Stimulated activated effector memory CD8-positive, alpha-beta T cell treated with anti-CD3 and anti-CD28 coated beads, Interleukin-12 subunit alpha, Interleukin-12 subunit beta, amount 100 ng/mL, for 72 hours (primary cell): Measurements from ENCODE around the gene TFAP2B.

Experiments
- ATAC-seq: fragments of 150-1000 bp; cut with Tn5 transposase; 2 replicates; pipeline ENCODE4 v1.10.0; 2021
- DNase-seq, 2 donors: peaks; one replicate each; pipeline ENCODE4 v3.0.0; 2021 to 2022; ENCODE audit warnings: low spot score in 2 of 2
- H3K27ac Mint-ChIP-seq: one replicate; pipeline ENCODE4 v1.8.0; 2022; ENCODE audit warnings: mild to moderate bottlenecking, mixed read lengths
- H3K36me3 Mint-ChIP-seq: one replicate; pipeline ENCODE4 v1.8.0; 2022; ENCODE audit warnings: mild to moderate bottlenecking, mixed read lengths
- H3K4me1 Mint-ChIP-seq: one replicate; pipeline ENCODE4 v1.8.0; 2022; ENCODE audit warnings: mixed read lengths
- H3K4me3 Mint-ChIP-seq: one replicate; pipeline ENCODE4 v1.8.0; 2022; ENCODE audit warnings: mild to moderate bottlenecking, mixed read lengths
- H3K9me3 Mint-ChIP-seq: one replicate; pipeline ENCODE4 v1.8.0; 2022; ENCODE audit warnings: mixed read lengths

The TFAP2B gene

GRCh38 chr6:50836231-50836630 is 17.6 kb downstream of the TFAP2B start:
- Mint-ChIP-seq H3K27ac (no peak overlapping the region), H3K36me3 (no peaks in the 10 kb centered on the region)
- ATAC-seq, result no peak

DNA sequence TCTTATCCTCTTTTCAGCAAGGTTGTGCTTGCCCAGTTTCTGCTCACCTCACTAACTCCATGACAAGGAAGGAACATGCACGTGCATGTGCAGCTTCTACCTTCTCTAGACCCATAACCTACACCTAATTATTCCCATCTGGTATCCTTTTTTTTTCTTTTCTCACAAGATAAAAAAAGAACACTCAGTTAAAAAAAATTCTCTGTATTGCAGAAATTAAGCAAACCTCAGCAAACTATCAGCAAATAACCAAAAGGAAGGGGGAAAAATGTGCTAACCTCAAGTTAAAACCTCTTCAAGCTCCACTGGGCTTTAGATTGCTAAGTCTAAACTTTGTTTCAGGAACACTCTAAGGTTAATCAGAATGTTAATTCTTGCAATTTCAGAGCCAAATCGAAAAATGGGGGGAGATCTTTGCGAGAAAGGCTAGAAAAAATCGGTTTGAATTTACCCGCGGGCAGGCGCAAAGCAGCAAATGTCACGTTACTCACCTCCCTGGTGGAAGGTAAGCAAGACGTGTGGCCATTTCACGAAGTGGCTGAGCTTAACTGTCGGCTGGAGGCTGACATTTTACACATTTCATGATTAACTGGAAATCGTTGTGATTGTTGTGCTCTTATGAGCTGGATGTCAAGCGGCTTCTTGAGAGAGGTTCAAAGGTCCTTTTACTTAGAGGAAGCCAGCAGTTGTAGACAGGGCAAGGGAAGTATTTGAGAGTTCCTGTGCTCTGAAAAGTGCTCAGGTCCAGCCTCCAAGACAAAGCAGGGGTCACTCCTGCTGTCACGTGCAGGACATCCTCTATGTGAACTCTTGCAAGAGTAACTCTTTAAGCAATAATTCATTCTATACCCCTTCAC is 19.1 kb downstream of the TFAP2B start:
- no peak overlapping the region for H3K4me3 Mint-ChIP-seq
- H3K9me3 Mint-ChIP-seq, result no peaks in the 10 kb centered on the region
- ATAC-seq, result no peak

More at GRCh38 chr6:50836231-50836630, 17.6 kb downstream of the TFAP2B start:
- Mint-ChIP-seq H3K9me3 (no peaks in the 10 kb centered on the region), H3K4me3 (no peak overlapping the region), H3K4me1 (no peaks in the 10 kb centered on the region)
- DNase-seq, result no peak

GRCh38 chr6:50840112-50840810 is 21.6 kb downstream of the TFAP2B start:
- Mint-ChIP-seq H3K4me1 (no peaks in the 10 kb centered on the region), H3K36me3 (no peaks in the 10 kb centered on the region), H3K9me3 (no peaks in the 10 kb centered on the region), H3K27ac (no peak overlapping the region), H3K4me3 (no peak overlapping the region)
- no peak for ATAC-seq
- DNase-seq, result no peak

More for the DNA sequence above, 19.1 kb downstream of the TFAP2B start:
- H3K27ac Mint-ChIP-seq, result no peak overlapping the region
- no peak for DNase-seq
- no peaks in the 10 kb centered on the region for H3K4me1 Mint-ChIP-seq
- no peaks in the 10 kb centered on the region for H3K36me3 Mint-ChIP-seq

GRCh38 chr6:50840811-50841192 is 22.1 kb downstream of the TFAP2B start:
- no peak for ATAC-seq
- Mint-ChIP-seq H3K36me3 (no peaks in the 10 kb centered on the region), H3K27ac (no peak overlapping the region)

GRCh38 chr6:50842446-50842845 is 23.8 kb downstream of the TFAP2B start:
- Mint-ChIP-seq H3K9me3 (no peaks in the 10 kb centered on the region), H3K4me1 (no peaks in the 10 kb centered on the region), H3K36me3 (no peaks in the 10 kb centered on the region), H3K4me3 (no peak overlapping the region), H3K27ac (no peak overlapping the region)
- ATAC-seq (no peak), DNase-seq (no peak)

More at GRCh38 chr6:50840811-50841192, 22.1 kb downstream of the TFAP2B start:
- Mint-ChIP-seq H3K9me3 (no peaks in the 10 kb centered on the region), H3K4me1 (no peaks in the 10 kb centered on the region), H3K4me3 (no peak overlapping the region)
- no peak for DNase-seq

DNA sequence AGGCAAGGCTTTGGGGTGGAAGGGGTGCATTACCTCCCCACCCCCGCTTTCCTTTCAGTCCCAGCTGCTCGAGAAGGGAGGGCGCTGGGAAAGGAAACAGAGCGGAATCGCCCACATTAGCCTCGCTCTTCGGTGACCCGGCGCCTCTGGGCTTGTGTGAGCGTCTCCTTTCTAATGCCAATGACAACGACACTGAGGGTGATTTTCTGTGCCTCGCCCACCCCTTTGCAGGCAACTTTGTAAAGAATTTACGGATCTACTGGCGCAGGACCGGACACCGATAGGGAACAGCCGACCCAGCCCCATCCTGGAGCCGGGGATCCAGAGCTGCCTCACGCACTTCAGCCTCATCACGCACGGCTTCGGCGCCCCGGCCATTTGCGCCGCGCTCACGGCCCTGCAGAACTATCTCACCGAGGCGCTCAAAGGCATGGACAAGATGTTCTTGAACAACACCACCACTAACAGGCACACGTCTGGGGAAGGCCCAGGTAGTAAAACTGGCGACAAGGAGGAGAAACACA is 24.3 kb downstream of the TFAP2B start:
- Mint-ChIP-seq H3K9me3 (no peaks in the 10 kb centered on the region), H3K27ac (no peak overlapping the region), H3K36me3 (no peaks in the 10 kb centered on the region), H3K4me1 (no peaks in the 10 kb centered on the region), H3K4me3 (no peak overlapping the region)
- DNase-seq, result no peak
- ATAC-seq, result no peak

GRCh38 chr6:50843842-50844241 is 25.2 kb downstream of the TFAP2B start:
- peaks cover 2% of the 10 kb centered on the region for H3K9me3 Mint-ChIP-seq
- H3K4me3 Mint-ChIP-seq, result no peak overlapping the region
- ATAC-seq, result no peak
- DNase-seq, result no peak
- H3K36me3 Mint-ChIP-seq, result no peaks in the 10 kb centered on the region
- H3K4me1 Mint-ChIP-seq, result no peaks in the 10 kb centered on the region
- H3K27ac Mint-ChIP-seq, result no peak overlapping the region

GRCh38 chr6:50845499-50846143 is 26.9 kb downstream of the TFAP2B start:
- Mint-ChIP-seq H3K4me1 (no peaks in the 10 kb centered on the region), H3K4me3 (no peak overlapping the region), H3K36me3 (no peaks in the 10 kb centered on the region), H3K9me3 (peaks cover 2% of the 10 kb centered on the region), H3K27ac (no peak overlapping the region)
- DNase-seq (no peak), ATAC-seq (no peak)

DNA sequence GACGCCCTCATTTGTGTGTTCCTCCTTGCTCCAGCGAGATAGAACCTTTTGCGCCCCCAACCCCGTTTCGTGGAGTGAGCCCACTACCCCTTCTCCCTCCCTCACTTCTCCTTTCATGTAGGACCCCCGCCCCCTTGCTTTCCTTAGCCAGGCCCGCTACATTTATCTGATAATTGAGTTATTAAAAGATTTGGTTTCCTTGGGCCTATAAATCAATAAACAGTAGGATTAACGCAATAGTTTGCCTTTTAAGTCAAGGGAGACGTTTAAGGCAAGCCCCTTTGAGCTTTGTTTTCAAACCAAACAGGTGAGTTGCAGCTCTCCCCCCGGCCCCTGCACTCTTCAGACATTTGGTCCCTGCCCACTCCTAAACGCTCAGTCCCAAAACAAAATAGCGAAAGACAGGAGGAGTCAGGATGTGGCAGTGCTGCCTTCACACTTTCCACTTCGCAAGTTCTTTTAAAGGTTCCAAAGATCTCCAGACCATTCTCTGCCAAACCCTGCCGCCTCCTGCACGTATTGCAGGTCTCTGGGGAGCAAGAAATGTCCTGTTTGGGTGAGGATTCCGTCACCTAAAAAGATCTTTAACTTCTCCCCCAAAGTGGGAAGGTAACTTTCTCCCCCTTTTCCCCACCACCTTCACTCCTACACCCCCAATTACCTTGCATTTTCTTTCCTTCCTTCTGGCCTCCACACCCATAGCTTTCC is 27.6 kb downstream of the TFAP2B start:
- H3K4me3 Mint-ChIP-seq, result no peak overlapping the region
- DNase-seq (no peak), ATAC-seq (no peak)
- H3K27ac Mint-ChIP-seq, result no peak overlapping the region
- no peaks in the 10 kb centered on the region for H3K36me3 Mint-ChIP-seq
- no peaks in the 10 kb centered on the region for H3K4me1 Mint-ChIP-seq
- peaks cover 2% of the 10 kb centered on the region for H3K9me3 Mint-ChIP-seq

DNA sequence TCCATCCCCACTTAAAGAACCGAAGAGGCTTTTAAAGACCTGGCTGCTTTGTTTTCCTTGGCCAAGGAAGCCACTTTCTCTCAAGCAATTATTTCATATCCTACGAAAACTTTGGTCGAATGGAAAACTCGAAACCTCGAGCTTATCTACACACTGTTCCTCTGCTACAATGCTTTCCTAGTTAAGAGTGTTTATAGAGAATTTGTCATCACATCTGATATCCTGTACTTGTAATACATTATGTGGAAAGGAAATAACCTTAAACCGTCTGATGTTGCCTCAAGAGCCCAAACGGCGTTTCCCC is 28.1 kb downstream of the TFAP2B start:
- Mint-ChIP-seq H3K36me3 (no peaks in the 10 kb centered on the region), H3K9me3 (peaks cover 2% of the 10 kb centered on the region)
- no peak for ATAC-seq

GRCh38 chr6:50847890-50848594 is 29.4 kb downstream of the TFAP2B start:
- peaks cover 2% of the 10 kb centered on the region for H3K9me3 Mint-ChIP-seq

More for the DNA sequence above, 28.1 kb downstream of the TFAP2B start:
- no peak for DNase-seq
- H3K4me3 Mint-ChIP-seq, result no peak overlapping the region
- no peaks in the 10 kb centered on the region for H3K4me1 Mint-ChIP-seq
- no peak overlapping the region for H3K27ac Mint-ChIP-seq

DNA sequence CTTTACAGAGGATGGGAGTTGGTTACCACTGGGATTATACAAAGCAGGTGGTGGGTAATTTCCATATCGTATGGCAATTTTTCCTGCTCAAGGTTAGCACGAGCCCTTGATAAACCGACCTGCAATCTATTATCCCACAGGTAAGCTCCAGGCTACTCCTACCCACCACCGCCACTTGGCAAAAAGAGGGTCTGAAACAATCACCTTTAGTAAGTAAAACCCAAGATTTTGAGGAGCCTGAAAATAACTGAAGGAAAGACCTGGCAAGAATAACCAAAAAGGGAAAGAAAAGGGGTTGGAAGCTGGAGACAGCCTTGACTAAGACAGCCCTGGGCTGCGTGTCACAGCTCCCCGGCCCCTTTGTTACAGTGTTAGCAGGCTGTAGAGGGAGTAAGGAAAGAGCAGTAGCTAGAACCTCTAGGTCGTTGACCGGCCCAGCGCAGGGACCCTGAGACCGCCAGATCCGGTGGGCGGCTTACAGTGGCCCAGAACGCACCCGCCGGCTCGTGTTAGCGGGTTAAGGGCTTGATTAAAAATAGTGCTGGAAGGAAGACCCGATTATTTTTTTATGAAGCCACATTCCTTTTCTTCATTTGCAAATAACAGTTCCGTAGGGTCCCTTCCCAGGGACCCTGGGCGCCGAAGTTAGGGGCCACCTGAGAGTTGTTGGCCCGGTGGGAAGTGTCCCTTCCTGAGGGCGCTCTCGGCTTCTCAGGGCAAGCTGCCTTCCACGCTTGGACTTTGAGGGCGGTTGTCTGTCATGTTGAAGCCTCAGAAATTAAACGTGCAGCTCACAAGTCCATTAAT is 30.5 kb downstream of the TFAP2B start:
- DNase-seq, result no peak
- Mint-ChIP-seq H3K9me3 (peaks cover 2% of the 10 kb centered on the region), H3K36me3 (no peaks in the 10 kb centered on the region), H3K4me3 (no peak overlapping the region), H3K27ac (no peak overlapping the region), H3K4me1 (no peaks in the 10 kb centered on the region)
- ATAC-seq, result no peak

More at GRCh38 chr6:50847890-50848594, 29.4 kb downstream of the TFAP2B start:
- Mint-ChIP-seq H3K36me3 (no peaks in the 10 kb centered on the region), H3K4me1 (no peaks in the 10 kb centered on the region), H3K27ac (no peak overlapping the region), H3K4me3 (no peak overlapping the region)
- ATAC-seq (no peak), DNase-seq (no peak)

- Mint-ChIP-seq H3K36me3 (no peaks in the 10 kb centered on the region), H3K4me1 (no peaks in the 10 kb centered on the region), H3K27ac (no peak overlapping the region), H3K4me3 (no peak overlapping the region), H3K9me3 (peaks cover 2% of the 10 kb centered on the region)
- DNase-seq (no peak), ATAC-seq (no peak)
Observed at GRCh38 chr6:50849796-50850180, 31.1 kb downstream of the TFAP2B start.
